Measurements from ENCODE around the gene ZBTB37.
A peak's percentile ranks its signal among the peaks of the same experiment; 100 is the strongest.
"Not testable (repeated sequence)": the region's sequence is repeated elsewhere in the genome, so short reads cannot be mapped to it uniquely, and the experiment has no call there.

ZBTB37 gene

DNA sequence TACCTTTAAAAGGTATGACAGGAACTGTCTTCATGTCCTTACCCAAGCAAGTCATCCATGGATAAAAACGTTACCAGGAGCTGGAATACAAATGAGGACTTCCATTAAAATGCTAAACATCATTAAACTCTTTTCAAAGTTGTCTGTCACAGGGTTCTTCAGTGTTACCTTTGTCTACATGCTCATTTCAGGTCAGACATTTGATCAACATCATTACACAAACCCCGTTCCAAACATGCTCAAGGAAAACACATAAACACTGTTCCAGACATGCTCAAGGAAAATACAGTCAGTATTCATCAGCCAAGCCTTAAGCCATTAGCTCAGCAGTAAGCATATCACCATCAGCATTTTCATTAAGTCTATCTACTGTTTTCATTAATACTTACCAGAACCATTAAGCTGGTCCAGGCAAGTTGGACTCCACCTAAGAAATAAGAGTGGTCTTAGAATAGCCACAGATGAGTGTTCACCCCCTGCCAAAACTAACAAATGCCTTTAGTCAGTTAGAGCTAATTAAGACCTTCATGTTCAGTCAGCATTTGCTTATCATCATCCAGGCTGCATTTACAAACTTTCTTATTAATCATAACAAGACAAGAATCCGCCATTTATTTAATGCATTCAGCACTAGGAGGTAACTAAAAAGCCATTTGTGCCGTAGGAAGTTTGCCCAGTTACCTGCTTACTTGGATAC lies 2.6 kb upstream of the ZBTB37 start:
- no peak for DNase-seq (ENCODE audit: low spot score)

DNA sequence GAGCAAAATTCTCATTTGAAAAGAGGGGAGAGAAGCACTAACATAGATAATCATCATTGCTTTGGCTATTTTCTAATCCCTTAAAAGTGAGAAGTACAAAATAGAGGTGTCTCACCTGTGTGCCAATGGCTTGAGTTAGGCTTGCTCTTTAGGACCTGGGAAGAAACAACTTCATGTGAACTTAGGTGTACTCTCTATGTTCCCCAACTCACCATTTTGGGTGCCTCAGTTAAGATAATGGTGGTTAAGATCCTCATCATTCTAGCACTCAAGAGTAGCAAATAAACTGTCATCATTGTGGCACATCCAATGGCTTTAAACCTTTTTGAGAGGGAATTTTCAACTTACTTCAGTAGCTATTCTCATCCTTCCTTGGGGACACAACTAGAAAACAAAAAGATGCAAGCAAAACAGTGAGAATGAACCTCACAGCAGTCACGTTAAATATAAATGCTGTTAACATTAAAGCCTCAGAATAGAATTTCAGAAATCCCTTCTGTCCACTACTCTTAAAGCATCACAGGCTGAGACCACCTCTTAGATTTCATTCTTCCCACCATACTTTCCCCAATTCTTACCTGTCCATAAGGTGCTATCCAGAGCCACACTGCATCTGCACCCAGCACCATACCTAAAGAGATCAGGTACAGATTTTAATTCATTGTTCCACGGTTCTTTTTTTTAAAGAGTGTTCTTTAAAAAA lies 1.6 kb upstream of the ZBTB37 start:
- DNase-seq (ENCODE audit: low spot score), result no peak

DNA sequence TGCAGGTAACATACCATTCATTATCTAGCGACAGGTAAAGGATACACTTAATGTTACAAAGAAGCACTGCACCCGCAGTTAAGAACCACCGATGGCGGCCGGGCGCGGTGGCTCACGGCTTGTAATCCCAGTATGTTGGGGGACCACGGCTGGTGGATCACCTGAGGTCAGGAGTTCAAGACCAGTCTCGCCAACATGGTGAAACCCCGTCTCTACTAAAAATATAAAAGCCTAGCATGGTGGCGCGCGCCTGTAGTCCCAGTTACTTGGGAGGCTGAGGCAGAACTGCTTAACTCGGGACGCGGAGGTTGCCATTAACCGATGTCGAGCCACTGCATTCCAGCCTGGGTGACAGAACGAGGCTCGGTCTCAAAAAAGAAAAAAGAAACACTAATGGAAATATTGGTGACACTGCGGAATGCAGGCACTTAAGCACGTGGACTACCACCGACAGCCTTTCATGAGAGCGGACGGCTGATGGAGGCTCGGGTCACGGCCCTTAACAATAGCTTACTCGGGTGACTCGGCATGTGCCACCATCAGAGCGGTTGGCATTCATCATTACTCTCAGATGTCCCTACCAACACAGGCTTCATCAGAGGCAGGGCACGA lies 933 bp upstream of the ZBTB37 start:
- no peak for DNase-seq (ENCODE audit: low spot score)

DNA sequence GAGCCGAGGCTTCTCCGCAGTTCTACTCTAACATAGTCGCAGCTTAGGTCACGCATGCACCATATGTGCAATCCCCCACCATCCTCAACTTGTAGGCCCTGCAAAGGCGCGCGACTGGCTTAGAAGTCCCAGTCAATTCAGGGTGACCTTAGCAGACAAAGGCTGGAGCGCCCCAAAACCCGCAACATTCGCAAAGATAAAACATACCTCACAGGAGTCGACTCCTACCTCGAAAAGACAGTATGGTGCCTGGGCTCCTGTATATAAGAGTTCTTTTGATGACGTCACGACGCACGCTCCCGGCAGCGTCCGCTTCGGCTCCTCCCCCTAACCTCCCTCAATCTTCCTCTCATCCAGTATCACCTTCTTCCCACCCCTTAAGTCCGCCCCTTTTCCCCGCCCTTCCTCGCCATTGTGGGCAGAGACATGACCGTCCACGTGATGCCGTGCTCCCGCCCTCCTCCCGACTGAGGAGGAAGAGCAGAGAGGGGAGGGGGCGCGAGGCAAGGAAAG lies 371 bp upstream of the ZBTB37 start, which contains the start of gene GAS5:
GAS5 (minus strand) TSS at position 237 of the 513 bp plus-strand sequence.
- peak; percentile 92 for DNase-seq (ENCODE audit: low spot score)

DNA sequence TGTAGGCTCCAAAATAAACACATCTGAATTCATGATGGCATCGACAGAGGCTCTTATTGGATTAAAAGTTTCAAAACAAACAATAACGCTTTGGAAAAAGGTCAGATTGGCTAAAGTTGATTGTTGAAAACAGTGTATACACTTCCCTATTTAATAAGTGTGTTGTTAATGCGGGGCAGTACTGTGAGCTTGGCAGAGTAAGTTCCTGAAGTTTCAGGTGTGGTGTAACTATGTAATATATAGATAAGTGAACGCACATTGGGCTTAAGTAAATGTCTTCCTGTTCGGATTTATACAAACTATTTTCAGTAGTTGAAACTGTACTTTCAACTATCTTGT lies 810 bp downstream of the ZBTB37 start:
- DNase-seq (ENCODE audit: low spot score), result no peak

DNA sequence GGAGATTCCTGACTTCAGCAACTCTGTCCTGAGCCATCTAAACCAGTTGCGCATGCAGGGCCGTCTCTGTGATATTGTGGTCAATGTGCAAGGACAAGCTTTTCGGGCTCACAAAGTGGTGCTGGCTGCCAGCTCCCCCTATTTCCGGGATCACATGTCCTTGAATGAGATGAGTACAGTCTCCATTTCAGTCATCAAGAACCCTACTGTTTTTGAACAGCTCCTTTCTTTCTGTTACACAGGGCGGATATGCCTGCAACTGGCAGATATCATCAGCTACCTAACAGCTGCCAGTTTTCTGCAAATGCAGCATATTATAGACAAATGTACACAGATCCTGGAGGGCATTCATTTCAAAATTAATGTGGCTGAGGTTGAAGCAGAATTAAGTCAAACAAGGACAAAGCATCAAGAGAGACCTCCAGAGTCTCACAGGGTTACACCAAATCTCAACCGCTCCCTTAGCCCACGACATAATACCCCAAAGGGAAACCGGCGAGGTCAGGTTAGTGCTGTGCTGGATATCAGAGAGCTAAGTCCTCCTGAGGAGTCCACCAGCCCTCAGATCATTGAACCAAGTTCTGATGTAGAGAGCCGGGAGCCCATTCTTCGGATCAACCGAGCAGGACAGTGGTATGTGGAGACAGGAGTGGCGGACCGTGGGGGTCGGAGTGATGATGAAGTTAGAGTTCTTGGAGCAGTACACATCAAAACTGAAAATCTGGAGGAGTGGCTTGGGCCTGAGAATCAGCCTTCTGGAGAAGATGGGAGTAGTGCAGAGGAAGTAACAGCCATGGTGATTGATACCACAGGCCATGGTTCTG lies 2.3 kb downstream of the ZBTB37 start:
- no peak for DNase-seq (ENCODE audit: low spot score)

DNA sequence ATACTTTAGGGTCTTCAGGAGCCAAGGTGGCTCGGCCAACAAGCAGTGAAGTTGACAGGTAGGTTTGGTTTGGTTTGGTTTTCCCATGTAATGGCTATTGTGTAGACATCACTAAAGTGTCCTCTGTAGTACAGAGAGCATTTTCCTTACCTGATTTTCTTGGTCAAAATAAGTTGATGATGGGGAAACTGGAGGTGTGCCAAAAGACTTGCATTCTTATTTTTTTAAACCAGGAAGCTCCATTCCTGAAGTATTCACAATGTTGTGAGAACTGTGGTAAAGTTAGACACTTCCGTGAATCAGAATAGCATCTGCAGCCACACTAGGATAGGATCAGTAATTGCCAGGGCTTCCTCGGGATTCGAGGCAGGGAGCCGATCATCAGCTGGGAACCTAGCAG lies 2.9 kb downstream of the ZBTB37 start:
- no peak for DNase-seq (ENCODE audit: low spot score)

DNA sequence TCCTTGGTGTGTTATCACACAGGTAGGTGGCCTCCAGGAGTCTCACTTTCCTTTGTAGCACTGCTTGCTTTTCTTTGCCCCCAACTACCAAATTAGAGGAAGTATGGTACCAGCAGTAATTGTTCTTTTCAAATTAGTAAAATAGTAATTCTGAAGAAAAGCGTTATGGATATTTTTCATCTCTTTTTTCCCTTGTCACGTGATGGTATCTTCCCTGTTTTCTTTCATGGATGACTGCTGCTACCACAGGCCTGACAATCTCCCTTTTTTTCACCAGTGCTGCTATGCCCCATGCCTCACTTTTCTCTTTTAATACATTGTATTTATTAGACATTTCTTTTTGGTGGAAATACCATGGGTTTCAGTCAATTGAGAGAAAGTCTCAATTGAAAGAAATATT lies 3.3 kb downstream of the ZBTB37 start:
- no peak for DNase-seq (ENCODE audit: low spot score)

DNA sequence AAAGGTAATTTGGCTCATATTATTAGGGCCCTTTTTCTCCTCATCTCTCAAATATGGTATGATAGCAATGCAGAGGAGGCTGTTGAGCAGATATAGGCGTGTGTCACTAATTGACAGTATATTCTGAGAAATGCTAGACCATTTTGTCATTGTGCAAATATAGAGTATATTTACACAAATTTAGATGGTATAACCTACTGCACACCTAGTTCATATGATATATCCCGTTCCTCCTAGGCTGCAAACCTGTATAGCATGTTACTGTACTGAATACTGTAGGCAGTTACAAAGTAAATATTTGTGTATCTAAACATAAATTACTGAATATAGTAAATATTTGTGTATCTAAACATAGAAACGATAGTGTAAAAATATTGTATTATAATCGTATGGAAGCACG lies 8.6 kb downstream of the ZBTB37 start:
- no peak for DNase-seq (ENCODE audit: low spot score)

DNA sequence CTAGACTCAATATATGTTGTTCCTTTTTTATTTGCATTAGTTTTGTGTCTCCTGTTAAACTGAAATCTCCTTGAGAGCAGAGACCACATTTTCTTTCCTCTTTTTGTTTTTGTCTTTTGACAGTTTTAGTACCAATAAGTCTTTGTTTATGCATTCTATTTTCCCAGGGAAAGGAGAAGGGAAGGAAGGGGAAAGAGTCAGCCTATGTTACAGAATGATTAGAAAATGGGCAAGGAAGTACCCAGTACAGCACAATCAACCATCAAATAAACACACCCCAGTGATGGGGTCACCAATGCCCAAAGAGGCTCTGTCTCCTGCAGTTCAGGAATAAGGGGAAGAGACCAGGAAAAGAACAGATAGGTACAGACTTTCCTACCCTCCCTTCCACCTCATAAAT lies 10.1 kb downstream of the ZBTB37 start:
- no peak for DNase-seq (ENCODE audit: low spot score)

DNA sequence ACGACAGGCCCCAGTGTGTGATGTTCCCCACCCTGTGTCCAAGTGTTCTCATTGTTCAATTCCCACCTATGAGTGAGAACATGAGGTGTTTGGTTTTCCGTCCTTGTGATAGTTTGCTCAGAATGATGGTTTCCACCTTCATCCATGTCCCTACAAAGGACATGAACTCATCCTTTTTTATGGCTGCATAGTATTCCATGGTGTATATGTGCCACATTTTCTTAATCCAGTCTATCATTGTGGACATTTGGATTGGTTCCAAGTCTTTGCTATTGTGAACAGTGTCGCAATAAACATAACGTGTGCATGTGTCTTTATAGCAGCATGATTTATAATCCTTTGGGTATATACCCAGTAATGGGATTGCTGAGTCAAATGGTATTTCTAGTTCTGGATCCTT lies 12.9 kb downstream of the ZBTB37 start:
- DNase-seq (ENCODE audit: low spot score), result not testable (repeated sequence)

DNA sequence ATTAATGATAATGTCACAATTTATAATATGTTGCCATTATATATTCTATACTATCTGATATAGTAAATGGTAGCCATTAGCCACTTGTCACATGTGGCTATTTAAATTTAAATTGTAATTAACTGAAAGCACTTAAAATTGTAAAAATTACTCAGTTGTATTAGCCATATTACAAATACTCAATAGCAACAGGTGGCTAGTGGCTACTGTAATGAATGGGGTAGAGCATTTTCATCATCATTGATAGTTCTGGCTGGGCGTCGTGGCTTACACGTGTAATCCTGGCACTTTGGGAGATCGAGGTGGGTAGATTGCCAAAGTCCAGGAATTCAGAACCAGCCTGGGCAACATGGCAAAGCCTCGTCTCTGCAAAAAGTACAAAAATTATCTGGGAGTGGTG lies 16.5 kb downstream of the ZBTB37 start:
- DNase-seq (ENCODE audit: low spot score), result no peak

DNA sequence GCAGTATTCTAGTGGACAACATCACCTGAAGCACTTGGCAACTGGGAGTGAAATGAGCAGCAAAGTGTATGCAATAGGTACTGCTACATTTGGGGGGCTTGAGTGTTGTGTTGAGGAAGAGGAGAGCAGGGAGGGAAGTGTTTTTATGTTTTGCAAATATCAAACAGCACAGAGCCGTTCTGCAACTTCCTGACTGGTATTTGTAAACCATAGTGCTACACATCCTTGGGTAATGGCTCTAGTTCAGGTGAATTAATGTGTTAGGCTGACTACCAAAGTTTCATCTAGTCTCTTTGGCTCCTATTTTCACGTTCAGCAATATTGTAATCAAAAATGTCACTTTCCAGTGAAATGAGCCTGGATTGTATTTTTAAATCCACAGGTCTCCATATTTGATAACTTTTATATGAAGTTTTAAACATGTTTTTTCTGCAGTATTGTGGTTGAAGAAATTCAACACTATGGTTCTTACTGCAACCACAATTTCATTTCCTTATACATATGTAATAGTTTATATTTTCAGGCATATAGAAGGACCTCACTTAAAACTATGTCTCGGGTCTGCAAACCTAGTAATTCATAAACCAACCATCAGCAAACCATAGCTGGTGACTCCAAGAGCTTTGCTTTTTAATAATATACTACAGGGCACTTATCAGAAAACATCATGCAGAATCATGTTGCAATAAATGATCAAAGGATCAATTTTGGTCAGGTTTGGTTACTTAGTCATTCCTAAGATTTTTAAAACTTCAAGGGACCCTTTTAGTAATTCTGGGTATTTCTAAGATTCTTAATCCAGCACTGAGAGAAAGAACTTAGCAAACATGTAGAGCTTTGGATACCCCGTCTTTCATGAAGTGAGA lies 18.8 kb downstream of the ZBTB37 start:
- DNase-seq (ENCODE audit: low spot score), result no peak

DNA sequence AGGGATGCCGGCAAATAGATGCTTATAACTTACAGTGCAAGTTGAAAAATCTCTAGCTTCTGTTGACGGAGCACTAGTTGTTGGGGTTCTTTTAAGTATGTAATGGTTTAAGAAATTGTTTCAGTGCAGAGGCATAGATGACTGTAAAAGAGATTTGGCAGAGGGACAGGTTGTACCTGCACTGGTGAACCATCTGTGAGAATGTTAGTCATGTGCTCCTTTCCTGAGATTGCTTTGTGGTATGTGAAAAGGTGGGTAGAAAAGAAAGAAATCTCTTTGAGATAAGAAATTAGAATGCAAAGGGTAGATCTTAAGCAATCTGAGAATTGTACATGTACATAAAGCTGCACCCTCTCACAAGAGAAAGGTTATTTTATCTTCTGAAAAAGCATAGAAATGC lies 19.4 kb downstream of the ZBTB37 start:
- no peak for DNase-seq (ENCODE audit: low spot score)

DNA sequence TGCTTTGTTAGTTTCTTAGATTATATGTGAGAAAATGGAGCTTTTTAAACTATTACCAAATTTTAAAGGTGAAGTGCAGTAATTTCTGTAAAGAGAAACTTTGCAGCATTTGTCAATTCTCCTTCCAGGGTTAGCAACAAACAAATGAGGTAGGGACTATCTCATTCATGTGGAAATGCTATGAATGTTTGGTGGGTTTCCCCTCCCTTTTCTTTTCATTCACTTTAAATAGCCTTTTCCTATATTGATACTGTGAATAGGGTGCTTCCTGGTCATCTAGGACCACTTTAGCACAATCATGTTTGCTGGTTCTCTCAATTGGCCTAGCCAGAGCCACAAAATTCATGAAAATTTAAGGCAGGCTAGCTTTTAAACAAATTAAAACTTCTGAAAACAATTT lies 20.6 kb downstream of the ZBTB37 start:
- DNase-seq (ENCODE audit: low spot score), result no peak

DNA sequence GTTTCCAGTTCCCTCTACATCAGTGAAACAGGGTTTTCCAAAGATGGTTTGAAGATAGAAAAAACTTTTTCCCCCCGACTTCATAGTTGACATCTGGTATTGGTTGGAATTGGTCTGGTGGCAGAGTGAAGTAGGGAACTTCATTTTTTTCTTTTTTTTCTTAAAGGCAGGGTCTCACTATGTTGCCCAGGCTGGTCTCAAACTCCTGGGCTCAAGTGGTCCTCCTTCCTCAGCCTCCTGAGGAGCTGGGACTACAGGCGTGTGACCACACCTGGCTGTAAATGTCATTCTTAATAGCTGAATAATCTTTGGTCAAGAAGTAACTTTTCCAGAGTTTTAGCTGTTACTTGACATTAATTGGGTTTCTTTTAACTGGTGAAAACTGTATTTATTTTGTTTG lies 21.7 kb downstream of the ZBTB37 start:
- no peak for DNase-seq (ENCODE audit: low spot score)

DNA sequence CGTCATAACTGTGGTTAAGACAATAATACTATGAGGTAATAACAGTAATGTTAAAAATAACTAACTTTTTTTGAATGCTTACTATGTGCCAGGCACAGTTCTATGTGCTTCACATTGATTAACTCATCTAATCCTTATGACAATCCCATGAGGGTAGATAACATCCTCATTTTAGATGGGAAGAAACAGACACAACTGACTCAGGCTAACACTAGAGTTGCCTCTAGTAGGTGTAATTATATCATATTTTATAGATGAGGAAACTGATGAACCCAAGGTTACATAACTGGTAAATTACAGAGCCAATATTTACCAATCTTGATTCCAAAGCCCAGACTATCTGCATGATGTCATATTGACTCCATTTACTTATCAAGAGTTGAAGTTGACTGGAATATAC lies 25.4 kb downstream of the ZBTB37 start:
- no peak for DNase-seq (ENCODE audit: low spot score)

DNA sequence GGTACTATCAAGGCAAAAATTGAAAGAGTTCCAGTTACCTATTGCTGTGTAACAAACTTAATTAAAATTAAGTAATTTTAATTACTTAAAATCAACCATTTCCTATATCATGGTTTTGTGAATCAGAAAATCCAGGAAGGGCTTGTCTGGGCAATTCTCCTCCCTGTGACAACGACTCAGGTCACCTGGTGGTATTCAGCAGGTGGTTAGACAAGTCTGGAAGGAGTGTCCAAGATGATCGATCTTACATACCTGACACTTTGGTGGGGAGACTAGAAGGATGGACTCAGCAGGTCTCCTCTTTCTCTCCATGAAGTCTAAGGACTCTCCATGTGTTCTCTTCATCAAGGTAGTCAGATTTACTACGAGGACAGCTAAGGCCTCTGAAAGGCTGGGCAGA lies 26.0 kb downstream of the ZBTB37 start:
- no peak for DNase-seq (ENCODE audit: low spot score)

DNA sequence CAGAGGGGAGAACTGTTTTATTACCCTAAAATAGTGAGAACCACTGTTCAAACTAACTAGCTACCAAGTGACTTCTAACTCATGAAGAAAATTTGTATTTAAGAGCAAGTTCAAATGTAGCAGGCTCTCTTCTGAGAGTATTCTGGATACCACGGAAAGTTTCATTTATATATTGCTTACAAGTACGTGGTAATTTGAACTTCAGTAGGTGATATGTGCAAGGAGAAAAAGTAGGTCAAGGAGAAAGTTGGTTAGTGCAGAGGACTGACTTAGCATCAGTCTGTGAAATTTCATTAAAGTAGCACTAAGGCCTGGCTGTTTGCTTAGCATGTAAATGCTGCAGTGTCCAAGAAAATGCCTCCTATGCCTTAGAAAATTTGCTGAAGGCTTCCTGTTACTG lies 32.2 kb downstream of the ZBTB37 start:
- no peak for DNase-seq (ENCODE audit: low spot score)

DNA sequence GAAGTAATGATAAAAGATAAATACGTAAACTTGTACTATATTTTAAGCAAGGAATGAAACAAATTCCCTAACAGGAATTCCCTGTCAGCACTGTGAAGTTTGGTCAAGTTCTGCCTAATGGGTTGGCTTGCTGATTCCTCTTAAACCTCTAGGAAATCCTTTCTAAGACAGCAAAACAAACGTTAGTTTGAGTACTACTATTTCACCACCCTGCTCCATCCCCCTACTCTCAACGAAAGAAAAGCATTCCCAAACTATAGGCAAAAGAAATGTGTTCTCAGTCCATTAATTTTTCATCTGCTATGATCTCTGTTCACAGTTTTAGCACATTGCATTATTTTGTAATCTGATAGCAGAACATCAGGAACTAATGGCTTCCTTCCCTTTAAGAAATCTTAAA lies 32.8 kb downstream of the ZBTB37 start:
- DNase-seq (ENCODE audit: low spot score), result no peak

DNA sequence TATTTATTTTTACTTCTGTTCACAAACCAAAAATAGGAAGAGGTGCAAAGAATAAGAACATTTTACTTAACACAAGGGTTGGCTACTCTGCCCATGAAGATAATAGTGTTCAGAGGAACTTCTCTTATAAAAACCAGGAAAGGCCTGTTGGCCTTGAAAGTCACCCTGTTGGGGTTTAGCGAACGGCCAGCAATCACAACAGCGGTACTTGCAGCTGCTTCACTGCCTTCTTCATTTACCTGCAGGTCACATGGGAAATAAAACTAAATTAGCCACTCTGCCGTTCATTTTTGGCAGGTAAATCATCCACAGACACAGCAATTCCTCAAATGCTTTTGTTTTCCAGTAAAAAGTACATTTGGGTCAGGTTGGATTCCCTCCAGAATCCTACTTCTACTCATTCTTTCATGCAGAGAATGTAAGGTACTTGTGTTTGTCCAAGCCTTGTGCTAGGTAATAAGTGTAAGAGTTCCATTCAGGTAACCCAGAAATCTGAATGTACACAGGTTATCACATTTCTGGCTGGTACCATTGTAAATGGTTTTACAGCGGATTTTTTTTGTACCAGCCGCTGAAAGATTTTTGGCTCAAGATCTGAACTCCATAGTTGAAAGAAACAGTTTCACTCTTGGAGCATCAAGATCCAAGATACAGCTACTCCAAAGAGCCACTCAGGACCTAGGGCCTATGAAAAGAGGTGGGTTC lies 35.8 kb downstream of the ZBTB37 start:
- no peak for DNase-seq (ENCODE audit: low spot score)
